Lower leg skin (tissue), 4 donors: Measurements from ENCODE around the gene TNFRSF1B. TPM values are rescaled to one million over a fixed set of nuclear protein-coding genes. Genes with fewer than 3 reads are reported as not detected.
A peak's percentile ranks its signal among the peaks of the same experiment; 100 is the strongest.
"Not testable (repeated sequence)": the region's sequence is repeated elsewhere in the genome, so short reads cannot be mapped to it uniquely, and the experiment has no call there.

Experiments
- DNase-seq, 2 donors: peaks; one replicate each; pipeline ENCODE4 v3.0.0-alpha.2; 2019; ENCODE audit warnings: low spot score in 2 of 2
- H3K4me3 ChIP-seq: fragments of 200-600 bp; sonication (generic); 2 replicates; pipeline ENCODE4 v1.5.1; 2017; ENCODE audit warnings: mild to moderate bottlenecking, low read depth; ENCODE audit not compliant: poor library complexity, severe bottlenecking
- CTCF ChIP-seq, 3 donors: fragments of 450-650 bp; IDR thresholded peaks; one replicate each; pipeline ENCODE4 v1.5.1; 2016; ENCODE audit warnings: antibody characterized with exemption in 3 of 3, mild to moderate bottlenecking in 3 of 3, moderate library complexity in 2 of 3
- POLR2A ChIP-seq, 2 donors: fragments of 450-650 bp; IDR thresholded peaks; one replicate each; pipeline ENCODE4 v1.6.1; 2016 to 2017; ENCODE audit warnings: antibody characterized with exemption in 2 of 2, mild to moderate bottlenecking in 1 of 2, moderate library complexity in 1 of 2
- WGBS, 2 donors: methylation state at CpG; one replicate each; pipeline ENCODE4 v1.1.5; 2018; 5-methylcytosine and 5-hydroxymethylcytosine counted together
- intact Hi-C: fragments of 100-400 bp; cut with DNase I; formaldehyde crosslinking; loops from one replicate; pipeline ENCODE4 v1.15.0; 2023; ENCODE audit warnings: low total_unique reads
- total RNA-seq, 4 donors: library from RNA; depleted of rRNA; stranded (reverse); fragments of >200 nt; gene quantifications; one replicate each; pipeline ENCODE4 v1.1.0, GENCODE V29; 2016

Gene TNFRSF1B
- total RNA-seq, 4 donors from 2014 or later = 8.5 to 33.1 (median 16.3) TPM

GRCh38 chr1:12208764-12209494 is 42.1 kb downstream of the TNFRSF1B start:
- TF ChIP-seq CTCF (IDR thresholded peaks at IDR 0.05) (peak in 1 of 3 donors; percentile 95), POLR2A (IDR thresholded peaks at IDR 0.05) (no peak)
- 24 to 26% methylated on average over 13 to 14 of the region's 14 CpGs for WGBS, 2 donors
- intact Hi-C loops = loop anchor here (5.0 kb wide), 1 partner anchor 82 kb away; no protein-coding TSS in a partner anchor
- H3K4me3 ChIP-seq = no peak overlapping the region
- peak; percentile 80 to 97 for DNase-seq

DNA sequence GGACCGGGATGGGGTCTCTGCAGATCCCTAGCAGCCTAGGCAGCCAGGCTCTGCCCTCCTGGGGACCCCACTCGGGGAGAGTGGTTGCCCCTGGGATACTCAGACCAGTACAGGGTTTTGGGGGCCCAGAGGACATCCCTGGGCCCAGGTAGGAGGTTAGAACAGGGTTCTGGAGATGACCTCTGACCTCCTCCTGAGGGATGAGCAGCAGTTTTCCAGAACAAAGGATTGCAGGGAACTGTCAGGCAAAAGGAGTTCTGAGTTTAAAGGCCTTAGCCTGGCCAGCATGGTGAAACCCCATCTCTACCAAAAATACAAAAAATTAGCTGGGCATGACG is 42.7 kb downstream of the TNFRSF1B start:
- TF ChIP-seq POLR2A (IDR thresholded peaks at IDR 0.05) = no peak
- WGBS, 2 donors = 81 to 90% methylated on average over 3 of the region's 3 CpGs
- intact Hi-C loops = loop anchor here (5.0 kb wide), 1 partner anchor 82 kb away; no protein-coding TSS in a partner anchor
- no peak for DNase-seq
- no peak overlapping the region for H3K4me3 ChIP-seq

- intact Hi-C loops = no loop called here
- TF ChIP-seq CTCF (IDR thresholded peaks at IDR 0.05) (no peak), POLR2A (IDR thresholded peaks at IDR 0.05) (no peak)
- 87 to 88% methylated on average over 12 of the region's 12 CpGs for WGBS, 2 donors
- H3K4me3 ChIP-seq = no peak overlapping the region
- DNase-seq = no peak
Measured at GRCh38 chr1:12215118-12215961, 48.5 kb downstream of the TNFRSF1B start.

DNA sequence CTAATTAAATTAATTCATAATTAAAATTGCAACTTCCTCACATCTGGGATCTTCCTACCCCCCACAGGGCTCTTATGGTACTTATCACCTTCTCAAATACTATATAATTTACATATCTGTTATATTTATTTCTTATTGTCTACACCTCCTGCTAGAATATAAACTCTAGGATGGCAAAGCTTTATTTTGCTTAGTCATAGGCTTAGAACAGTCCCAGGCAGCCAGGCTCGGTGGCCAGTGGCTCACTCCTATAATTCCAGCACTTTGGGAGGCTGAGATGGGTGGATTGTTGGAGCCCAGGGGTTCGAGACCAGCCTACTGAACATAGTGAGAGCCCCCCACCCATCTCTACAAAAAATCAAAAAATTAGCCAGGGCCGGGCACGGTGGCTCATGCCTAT is 53.0 kb downstream of the TNFRSF1B start:
- TF ChIP-seq CTCF (IDR thresholded peaks at IDR 0.05) (no peak), POLR2A (IDR thresholded peaks at IDR 0.05) (no peak)
- no peak for DNase-seq
- intact Hi-C loops = loop anchor here (5.0 kb wide), 1 partner anchor 1248 kb away; no protein-coding TSS in a partner anchor
- no peak overlapping the region for H3K4me3 ChIP-seq
- WGBS, 2 donors = 84 to 91% methylated on average over 4 of the region's 4 CpGs

DNA sequence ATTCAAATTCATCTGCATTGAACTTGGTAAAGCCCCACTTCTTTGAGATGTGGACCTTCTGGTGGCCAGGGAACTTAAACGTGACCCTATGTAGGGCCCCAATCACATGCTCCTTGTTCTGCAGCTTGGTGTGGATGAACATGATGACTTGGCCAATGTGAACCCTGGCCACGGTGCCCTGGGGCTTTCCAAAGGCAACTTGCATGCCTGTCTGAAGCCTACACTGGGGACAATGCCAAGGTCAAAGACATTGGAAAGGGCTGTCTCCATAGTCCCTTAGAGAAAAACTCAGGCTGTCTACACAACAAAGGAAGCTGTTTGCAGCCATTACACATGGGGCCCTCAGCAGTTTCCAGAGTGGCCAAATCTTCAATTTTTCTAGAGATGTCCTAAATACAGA is 54.1 kb downstream of the TNFRSF1B start:
- DNase-seq = no peak
- WGBS, 2 donors = 48 to 50% methylated on average over 2 of the region's 2 CpGs
- H3K4me3 ChIP-seq = no peak overlapping the region
- no peak for TF ChIP-seq CTCF (IDR thresholded peaks at IDR 0.05)
- no peak for TF ChIP-seq POLR2A (IDR thresholded peaks at IDR 0.05)
- intact Hi-C loops = loop anchor here (5.0 kb wide), 1 partner anchor 1246 kb away; no protein-coding TSS in a partner anchor

- not testable (repeated sequence) for DNase-seq, H3K4me3 ChIP-seq
- WGBS, 2 donors = 100% methylated on average over 1 of the region's 1 CpG
- intact Hi-C loops = loop anchor here (5.0 kb wide), 1 partner anchor 1245 kb away; no protein-coding TSS in a partner anchor
Measured at GRCh38 chr1:12222700-12223099, 55.9 kb downstream of the TNFRSF1B start.

- H3K4me3 ChIP-seq, DNase-seq: not testable (repeated sequence)
- WGBS, 2 donors = 86 to 89% methylated on average over 6 of the region's 6 CpGs
- intact Hi-C loops = loop anchor here (5.0 kb wide), 1 partner anchor 1243 kb away; no protein-coding TSS in a partner anchor
Measured at GRCh38 chr1:12224092-12224491, 57.3 kb downstream of the TNFRSF1B start.
